ENCODE data around the gene ENOX2.

GRCh38 chrX:130718137-130718536 is 184.9 kb downstream of the ENOX2 start:
- TF ChIP-seq CTCF (IDR thresholded peaks at IDR 0.05) (no peak), EP300 (IDR thresholded peaks at IDR 0.05; ENCODE audit: low read depth) (no peak), POLR2A (IDR thresholded peaks at IDR 0.05) (no peak)
